Effector CD8-positive, alpha-beta T cell (primary cell): ENCODE measurements around the gene CIDEB.
"Not testable (repeated sequence)": the region's sequence is repeated elsewhere in the genome, so short reads cannot be mapped to it uniquely, and the experiment has no call there.

ENCODE experiments used
- DNase-seq: peaks from one replicate; lab custom pipeline; 2025; lab: John Stamatoyannopoulos, UW

Gene CIDEB

GRCh38 chr14:24332268-24332993, 24.7 kb upstream of the CIDEB start:
- DNase-seq = peak; percentile 70

GRCh38 chr14:24331731-24332267, 24.0 kb upstream of the CIDEB start:
- no peak for DNase-seq

DNA sequence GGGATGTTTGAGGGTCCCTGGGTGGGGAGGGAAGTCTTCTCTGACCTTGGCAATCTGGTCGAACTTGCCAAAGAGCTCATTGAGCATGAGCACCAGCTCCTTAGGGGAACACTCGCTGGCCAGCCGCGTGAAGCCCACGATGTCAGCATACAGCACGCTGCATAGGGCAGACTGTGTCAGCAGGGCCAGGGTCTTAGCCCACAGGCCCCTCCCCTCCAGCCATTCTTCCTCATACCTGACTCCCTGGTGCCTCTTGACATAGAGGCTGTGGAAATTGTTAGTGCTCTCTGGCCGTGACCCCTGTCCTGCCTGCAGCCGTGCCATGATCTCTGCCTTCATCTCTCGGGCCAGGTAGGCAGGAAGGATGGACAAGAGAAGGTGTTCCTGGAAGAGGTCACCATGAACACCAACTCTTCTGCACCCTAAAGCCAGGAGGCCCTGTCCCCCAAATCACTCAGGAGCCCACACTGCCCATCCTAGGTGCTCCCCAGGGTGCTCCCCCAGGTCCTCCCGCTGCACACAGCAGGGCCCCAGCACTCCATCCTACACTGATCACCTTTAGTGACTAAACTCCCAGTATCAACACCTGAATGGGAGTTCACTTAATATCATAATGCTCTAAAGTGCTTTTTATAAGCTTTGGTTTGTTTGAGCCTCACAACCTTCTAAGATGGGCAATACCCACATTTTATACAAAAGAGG, 23.3 kb upstream of the CIDEB start:
- no peak for DNase-seq

GRCh38 chr14:24329736-24330135, 22.0 kb upstream of the CIDEB start:
- DNase-seq = no peak

- DNase-seq = no peak
Observed at GRCh38 chr14:24329073-24329663, 21.4 kb upstream of the CIDEB start.

DNA sequence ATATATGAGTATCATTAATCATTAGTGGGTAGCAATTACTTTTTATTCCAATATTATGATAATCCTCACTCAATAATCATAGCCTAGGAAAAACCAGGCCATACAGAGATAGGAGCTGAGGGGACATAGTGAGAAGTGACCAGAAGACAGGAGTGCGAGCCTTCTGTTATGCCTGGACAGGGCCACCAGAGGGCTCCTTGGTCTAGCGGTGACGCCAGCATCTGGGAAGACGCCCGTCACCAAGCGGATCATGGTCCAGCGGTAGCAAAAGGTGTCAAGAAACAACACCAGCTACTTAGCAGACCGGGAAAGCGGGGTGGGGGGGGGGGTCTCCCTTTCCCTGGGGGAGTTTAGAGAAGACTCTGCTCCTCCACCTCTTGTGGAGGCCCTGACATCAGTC, 20.1 kb upstream of the CIDEB start:
- not testable (repeated sequence) for DNase-seq

GRCh38 chr14:24327303-24327702, 19.5 kb upstream of the CIDEB start:
- DNase-seq = no peak

- DNase-seq = no peak
Observed at GRCh38 chr14:24325963-24326362, 18.2 kb upstream of the CIDEB start.

- no peak for DNase-seq
Observed at GRCh38 chr14:24325041-24325530, 17.3 kb upstream of the CIDEB start.

DNA sequence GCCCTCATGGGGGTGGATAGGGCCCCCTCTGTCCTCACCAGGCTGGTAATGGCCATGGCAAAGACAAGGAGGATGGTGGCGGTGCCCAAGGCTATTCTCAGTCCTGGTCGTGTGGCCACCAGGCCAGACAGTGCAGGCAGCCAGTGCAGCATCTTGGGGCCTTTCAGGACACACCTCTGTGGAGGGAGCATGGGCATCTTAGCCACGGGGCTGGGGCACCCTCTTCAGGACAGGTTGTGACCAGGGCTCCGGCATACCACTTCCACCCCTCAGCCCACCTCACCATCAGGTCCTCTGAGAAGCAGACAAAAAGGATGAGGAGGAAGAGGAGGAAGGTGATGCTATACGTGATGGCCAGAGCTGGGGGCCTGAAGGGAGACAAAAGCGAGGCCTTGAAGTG, 16.2 kb upstream of the CIDEB start:
- DNase-seq = no peak

DNA sequence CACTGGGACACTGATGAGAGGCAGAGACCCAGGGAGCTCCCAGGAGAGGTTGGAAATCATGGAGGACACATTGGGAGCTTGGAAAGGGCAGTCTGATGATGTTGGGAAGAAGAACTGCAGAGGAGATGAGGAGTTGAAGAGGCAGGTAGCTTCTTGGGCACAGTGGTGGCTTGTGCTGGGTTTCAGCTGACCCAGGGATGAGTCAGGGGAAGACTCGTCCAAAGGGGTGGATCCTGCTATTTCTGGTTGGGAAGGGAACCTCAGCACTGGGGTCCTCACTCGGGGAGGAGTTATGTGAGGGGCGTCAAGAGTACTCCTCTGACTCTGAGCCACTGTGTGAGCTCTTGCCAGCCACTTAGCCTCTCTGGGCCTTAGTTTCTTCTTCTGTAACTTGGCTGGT, 15.6 kb upstream of the CIDEB start:
- no peak for DNase-seq

- DNase-seq = no peak
Observed at GRCh38 chr14:24322672-24323071, 14.9 kb upstream of the CIDEB start.

DNA sequence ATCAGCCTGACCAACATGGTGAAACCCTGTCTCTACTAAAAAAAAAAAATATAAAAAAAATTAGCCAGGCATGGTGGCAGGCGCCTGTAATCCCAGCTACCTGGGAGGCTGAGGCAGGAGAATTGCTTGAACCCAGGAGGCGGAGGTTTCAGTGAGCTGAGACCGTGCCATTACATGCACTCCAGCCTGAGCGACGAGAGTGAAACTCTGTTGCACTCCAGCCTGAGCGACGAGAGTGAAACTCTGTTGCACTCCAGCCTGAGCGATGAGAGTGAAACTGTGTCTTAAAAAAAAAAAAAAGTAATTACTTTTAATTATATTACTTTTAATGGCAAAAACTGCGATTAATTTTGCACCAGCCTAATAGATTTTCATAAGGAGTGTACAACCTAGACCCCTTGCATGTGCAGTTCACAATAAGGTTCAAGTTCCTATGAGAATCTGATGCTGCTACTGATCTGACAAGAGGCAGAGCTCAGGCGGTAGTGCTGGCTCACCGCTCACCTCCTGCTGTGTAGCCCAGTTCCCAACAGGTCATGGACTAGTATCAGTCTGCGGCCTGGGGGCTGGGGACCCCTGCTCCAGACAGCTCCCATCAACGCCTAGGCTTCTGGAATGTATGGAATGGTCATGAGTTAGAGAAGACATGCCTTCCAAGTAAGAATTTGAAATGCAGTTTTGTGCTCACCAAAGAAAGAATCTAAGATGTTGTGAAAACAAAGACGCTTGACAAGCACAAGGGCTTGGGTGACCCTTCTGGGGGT, 13.6 kb upstream of the CIDEB start:
- no peak for DNase-seq

- no peak for DNase-seq
Observed at GRCh38 chr14:24317141-24317928, 9.6 kb upstream of the CIDEB start.

GRCh38 chr14:24316597-24316950, 8.8 kb upstream of the CIDEB start:
- DNase-seq = no peak

DNA sequence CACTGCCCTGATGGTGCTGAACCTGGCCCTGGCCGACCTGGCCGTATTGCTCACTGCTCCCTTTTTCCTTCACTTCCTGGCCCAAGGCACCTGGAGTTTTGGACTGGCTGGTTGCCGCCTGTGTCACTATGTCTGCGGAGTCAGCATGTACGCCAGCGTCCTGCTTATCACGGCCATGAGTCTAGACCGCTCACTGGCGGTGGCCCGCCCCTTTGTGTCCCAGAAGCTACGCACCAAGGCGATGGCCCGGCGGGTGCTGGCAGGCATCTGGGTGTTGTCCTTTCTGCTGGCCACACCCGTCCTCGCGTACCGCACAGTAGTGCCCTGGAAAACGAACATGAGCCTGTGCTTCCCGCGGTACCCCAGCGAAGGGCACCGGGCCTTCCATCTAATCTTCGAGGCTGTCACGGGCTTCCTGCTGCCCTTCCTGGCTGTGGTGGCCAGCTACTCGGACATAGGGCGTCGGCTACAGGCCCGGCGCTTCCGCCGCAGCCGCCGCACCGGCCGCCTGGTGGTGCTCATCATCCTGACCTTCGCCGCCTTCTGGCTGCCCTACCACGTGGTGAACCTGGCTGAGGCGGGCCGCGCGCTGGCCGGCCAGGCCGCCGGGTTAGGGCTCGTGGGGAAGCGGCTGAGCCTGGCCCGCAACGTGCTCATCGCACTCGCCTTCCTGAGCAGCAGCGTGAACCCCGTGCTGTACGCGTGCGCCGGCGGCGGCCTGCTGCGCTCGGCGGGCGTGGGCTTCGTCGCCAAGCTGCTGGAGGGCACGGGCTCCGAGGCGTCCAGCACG, 8.2 kb upstream of the CIDEB start:
- DNase-seq = no peak

- DNase-seq = no peak
Observed at GRCh38 chr14:24315243-24315806, 7.5 kb upstream of the CIDEB start.

DNA sequence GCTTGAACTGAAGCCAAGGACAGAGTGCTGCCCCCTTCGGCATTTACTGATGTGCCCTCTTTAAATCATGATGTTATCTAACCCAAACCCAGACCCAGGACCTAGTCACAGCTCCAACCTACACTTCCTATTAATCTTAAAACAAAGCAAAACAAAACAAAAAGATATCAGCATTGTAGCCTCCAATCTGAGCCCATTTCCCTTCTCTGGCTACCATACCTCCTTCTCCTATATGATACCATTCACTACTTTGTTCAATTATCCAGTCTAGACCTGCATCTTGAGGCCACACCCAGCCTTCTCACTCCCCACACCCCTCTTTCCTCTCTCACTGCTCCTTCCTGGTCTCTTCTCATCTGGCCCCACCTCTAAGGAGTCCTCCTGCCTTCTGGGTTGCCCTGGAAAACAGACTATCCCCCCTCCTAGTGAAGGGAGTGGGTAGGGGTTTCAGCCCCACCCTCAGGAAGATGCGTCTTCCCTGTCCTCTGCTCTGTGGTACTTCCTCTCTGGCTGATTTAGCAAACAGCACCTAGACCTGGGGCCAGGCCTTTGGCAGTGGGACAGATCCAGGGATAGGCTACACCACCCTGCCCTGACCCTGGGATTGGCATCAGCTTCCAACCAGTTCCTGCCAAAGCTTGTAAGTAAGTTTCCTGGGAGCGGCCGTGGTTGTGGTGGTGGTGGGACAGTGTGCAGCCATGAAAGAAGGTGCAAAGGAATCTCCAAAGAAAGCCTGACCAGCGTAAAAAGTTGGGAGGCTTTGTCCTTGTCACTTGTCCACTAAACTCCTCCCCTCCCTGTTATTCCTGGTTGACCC, 6.8 kb upstream of the CIDEB start:
- DNase-seq = no peak

DNA sequence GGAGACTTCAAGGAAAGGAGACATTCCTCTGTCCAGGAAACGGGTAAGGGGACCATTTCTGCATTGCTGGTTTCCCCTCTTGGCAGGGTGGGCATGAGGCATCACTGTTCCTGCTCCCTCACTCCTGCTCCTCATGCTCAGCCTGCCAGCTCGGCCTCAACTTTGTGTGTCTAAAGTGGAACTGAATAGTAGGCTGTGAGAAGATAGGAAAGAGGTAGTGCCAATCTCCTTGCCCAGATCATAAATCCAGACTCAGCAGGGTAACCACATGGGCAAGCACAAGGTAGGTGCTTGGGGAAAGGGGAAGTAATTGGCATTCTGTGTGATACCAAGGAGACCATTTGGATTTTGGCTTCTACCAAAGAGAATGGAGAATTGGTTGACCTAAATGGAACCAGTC, 6.1 kb upstream of the CIDEB start:
- no peak for DNase-seq
